Right renal pelvis (tissue), 4 donors: Measurements from ENCODE around the gene OR1E1. TPM values are rescaled to one million over a fixed set of nuclear protein-coding genes. Genes with fewer than 3 reads are reported as not detected.
"Not testable (repeated sequence)": the region's sequence is repeated elsewhere in the genome, so short reads cannot be mapped to it uniquely, and the experiment has no call there.

Experiments used
- DNase-seq, 4 donors: peaks; one replicate each; pipeline ENCODE4 v3.0.0-alpha.2; 2013; ENCODE audit warnings: low read depth in 4 of 4, low spot score in 3 of 4, missing footprints in 1 of 4
- polyA plus RNA-seq, 4 donors: library from polyadenylated mRNA; unstranded; fragments of 120-200 nt; gene quantifications; one replicate each; pipeline ENCODE4 v1.2.1, GENCODE V29; 2013; ENCODE audit not compliant: insufficient read length in 4 of 4

The OR1E1 gene, protein sequence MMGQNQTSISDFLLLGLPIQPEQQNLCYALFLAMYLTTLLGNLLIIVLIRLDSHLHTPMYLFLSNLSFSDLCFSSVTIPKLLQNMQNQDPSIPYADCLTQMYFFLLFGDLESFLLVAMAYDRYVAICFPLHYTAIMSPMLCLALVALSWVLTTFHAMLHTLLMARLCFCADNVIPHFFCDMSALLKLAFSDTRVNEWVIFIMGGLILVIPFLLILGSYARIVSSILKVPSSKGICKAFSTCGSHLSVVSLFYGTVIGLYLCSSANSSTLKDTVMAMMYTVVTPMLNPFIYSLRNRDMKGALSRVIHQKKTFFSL
- polyA plus RNA-seq: under 1 TPM in 1 of 4 donors, not detected in 3; 0.04 TPM

DNA sequence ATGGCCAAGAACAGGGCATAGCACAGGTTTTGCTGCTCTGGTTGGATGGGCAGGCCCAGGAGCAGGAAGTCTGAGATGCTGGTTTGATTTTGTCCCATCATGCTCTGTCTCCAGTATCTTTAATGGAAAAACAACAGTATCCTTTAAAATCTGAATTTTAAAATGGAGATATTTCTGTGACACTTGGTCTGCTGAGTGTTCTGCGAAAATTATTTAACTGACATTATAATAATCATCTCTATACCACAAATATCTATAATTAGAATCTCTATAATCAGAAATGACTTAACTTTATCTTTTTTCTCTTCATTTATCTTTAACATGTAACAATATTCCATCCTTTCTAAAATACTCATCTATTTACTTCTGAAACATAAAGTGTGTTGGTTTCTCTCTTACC lies at the start of gene OR1E1:
TSS of gene OR1E1 (minus strand) at position 101 of the 400 bp plus-strand sequence. CDS start at position 101, 0 bp downstream.
- no peak for DNase-seq

DNA sequence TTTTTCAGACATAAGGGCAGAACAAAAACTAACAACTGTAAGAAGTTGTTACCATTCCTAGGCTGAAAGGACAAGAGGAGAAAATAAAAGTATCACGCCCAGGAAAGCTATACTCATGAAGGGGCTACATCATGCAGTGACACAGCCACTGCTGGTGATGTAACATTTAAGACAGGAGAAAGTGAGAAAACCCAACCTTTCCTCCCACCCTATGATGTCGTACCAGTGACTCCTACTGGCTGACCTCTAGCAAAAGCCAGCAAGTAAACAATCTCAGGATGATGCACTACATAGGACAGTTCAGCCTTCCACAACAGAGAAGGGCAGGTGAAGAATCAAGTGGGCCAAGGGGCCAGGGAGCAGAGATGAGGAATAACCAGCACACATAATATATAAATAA lies 49.4 kb upstream of the OR1E1 start:
- no peak for DNase-seq

DNA sequence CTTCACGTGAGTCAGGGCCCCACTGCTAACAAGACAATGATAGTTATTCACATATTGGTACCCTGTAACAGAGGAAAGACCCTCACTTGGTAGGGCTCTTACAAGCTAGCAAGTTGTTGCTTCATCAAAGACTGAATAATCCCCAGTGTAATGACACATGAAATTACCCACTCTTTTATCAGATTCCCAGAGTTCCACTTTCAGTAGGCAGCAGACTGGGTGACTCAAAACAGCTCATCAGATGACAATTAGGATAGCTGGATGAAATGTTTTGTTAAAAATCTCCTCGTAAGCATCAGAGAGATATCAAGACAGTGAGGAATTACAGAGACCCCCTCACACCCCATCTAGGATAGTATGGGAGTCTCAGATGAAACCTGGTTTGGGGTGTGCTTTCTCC lies 42.2 kb upstream of the OR1E1 start:
- DNase-seq: no peak

DNA sequence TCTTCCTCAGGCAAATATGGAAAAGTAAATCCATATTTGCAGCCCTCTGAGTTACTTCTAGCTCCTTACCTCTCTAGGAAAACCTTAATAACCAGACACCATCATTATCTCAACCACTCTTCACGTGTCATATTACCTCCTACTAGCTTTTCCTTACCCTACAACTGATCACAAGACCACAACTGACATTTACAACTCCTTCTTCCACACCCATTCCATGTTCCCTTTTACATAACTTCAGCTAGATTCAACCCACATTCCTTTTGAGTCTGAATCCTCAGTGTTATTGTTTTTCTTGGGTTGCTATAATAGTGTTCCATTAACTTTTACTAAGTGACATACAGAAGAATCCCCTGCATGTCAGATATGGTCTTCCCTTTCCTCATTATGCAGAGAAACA lies 40.2 kb upstream of the OR1E1 start:
- DNase-seq: no peak

DNA sequence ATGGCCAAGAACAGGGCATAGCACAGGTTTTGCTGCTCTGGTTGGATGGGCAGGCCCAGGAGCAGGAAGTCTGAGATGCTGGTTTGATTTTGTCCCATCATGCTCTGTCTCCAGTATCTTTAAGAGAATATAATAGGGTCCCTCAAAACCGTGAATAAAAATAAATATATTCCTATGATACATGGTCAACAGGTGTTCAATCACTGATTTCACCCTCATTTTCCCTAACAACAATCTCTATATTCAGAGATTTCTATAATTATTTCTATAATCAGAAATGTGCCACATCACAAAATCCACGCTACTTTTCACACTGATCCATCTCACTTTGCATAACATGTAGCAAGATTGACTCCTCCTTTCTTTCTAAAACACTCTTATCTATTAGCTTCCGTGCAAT lies 35.5 kb upstream of the OR1E1 start, which contains the start of gene OR1E2:
TSS of gene OR1E2 (minus strand) at position 101 of the 400 bp plus-strand sequence. CDS start at position 101, 0 bp downstream.
- DNase-seq: no peak

DNA sequence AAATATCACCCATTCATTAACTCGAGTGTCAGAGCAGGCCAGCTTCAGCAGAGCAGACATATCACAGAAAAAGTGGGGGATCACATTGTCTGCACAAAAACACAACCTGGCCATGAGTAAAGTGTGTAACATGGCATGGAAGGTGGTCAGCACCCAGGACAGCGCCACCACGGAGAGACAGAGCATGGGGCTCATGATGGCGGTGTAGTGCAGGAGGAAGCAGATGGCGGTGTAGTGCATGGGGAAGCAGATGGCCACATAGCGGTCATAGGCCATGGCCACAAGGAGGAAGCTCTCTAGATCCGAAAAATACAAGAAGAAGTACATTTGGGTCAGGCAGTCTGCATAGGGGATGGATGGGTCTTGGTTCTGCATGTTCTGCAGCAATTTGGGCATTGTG lies 35.0 kb upstream of the OR1E1 start:
- not testable (repeated sequence) for DNase-seq

DNA sequence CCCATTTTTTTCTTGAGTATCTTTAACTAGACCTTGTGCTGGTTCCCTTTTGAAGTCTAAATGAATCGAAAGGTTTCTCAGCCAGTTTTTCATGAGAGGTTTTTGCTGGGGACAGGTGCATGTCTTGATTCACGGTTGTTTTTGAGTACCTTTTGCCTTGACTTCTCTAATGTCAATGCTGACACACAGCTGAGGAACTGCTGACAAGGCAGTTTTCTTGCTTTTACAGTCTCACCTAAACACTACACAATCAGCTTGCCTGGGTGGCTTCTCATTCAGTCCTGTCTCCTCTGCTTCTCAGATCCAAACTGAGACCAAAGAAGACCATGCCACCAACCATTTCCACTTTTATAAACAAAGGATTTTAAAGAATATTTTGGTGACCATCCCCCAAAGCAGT lies 20.0 kb upstream of the OR1E1 start:
- no peak for DNase-seq

DNA sequence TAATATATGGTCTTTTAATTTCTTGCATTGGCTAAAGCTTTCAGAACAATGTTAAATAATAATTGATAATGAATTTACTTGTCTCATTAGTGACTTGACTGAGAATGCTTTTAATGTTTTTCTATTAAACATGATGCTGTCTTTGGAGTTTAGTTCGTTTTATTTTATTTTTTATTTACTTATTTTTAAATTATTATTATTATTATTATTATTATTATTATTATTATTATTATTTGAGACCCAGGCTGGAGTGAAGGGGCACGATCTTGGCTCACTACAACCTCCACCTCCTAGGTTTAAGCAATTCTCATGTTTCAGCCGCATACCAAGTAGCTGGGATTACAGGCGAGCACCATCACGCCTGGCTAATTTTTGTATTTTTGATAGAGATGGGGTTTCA lies 17.4 kb upstream of the OR1E1 start:
- no peak for DNase-seq

DNA sequence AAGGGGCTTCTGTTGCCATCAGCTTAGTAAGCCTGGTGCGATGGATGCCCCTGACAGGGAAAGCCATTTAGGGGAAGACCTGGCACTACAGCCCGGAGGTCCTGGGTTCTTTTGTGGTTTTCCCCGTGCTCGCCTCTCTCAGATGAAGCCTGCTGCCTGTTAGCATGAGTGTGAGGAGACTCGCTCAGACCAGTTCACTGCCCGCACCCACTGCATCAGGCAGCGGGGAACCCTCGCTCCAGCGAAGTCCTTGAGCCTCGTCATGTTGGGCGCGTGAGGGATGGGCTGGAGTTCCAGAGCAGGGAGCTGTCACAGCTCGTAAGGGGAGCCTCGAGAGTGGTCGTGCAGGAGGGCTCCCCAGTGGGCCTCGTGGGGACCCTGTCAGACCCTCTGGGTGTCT lies 14.0 kb upstream of the OR1E1 start:
- not testable (repeated sequence) for DNase-seq

DNA sequence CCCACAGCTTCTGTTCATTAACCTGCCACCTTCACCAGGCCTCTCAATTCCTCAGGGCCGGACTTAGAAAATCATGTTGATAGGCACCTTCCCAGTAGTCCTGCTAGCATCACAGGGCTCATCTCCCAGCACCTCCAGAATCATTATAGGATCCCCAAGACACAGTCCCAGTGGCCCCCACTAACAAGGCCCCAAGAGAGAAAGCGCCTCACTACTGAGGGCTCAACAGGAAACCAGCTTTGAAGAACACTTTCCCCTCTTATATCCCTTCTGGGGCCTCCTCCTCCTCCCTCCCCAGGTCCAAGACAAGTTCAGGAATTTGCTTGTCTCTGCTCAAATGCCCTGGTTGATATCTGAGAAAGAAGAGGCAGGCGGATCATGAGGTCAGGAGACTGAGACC lies 12.9 kb upstream of the OR1E1 start, which contains the start of gene OR3A3:
TSS of gene OR3A3 (plus strand) at position 301 of the 400 bp plus-strand sequence.
- DNase-seq: no peak

DNA sequence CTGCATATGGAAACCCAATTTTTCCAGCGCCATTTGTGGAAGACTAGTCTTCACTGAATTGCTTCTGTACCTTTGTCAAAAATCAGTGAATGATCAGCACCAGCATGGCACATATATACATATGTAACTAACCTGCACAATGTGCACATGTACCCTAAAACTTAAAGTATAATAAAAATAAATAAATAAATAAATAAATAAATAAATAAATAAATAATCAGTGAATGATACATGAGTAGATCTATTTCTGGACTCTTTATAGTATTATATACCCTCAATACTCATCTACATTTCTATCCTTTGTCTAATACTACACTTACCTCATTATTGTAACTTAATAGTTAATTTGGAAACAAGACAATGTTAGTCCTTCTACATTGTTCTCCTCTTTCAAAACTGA lies 5.6 kb upstream of the OR1E1 start:
- DNase-seq: not testable (repeated sequence)

DNA sequence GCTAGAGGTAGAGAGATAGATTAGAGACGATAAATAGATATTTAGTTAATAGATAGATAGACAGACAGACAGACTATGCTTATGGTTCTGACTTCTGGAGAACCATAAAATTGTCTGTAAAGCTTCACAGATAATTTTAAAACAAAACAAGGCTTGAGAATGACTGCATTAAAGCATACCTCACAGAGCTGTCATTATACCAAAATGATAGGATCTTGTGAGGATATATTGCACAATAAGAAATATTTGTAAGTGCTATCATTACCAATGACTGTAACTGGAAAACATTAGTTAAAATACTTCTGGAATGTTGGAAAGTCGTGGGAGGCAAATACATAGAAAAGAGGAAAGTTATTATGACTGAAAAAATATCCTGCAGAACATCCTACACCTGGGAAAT lies 3.6 kb upstream of the OR1E1 start:
- DNase-seq: no peak

DNA sequence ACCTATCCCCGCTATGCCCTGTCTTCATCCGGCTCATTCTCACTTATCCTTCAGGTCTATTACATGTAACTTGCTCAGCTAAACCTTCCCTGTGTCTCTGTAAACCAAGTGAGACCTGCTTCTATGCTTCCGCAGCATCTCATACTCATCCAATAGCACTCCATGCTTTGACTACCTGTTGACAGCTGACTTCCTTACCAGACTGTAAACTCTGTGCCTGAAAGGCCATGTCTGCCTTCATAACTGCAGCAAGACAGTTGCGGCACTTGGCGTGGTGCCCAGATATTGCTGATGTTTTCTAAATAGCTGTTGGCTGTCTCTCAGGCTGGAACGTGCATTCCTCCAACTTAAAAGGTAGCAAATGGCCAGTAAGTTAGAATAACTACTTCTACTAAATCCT lies 1.8 kb upstream of the OR1E1 start:
- DNase-seq: no peak

DNA sequence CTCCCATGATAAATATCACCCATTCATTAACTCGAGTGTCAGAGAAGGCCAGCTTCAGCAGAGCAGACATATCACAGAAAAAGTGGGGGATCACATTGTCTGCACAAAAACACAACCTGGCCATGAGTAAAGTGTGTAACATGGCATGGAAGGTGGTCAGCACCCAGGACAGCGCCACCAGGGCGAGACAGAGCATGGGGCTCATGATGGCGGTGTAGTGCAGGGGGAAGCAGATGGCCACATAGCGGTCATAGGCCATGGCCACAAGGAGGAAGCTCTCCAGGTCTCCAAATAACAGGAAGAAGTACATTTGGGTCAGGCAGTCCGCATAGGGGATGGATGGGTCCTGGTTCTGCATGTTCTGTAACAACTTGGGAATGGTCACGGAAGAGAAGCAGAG lies 409 bp downstream of the OR1E1 start:
- not testable (repeated sequence) for DNase-seq

DNA sequence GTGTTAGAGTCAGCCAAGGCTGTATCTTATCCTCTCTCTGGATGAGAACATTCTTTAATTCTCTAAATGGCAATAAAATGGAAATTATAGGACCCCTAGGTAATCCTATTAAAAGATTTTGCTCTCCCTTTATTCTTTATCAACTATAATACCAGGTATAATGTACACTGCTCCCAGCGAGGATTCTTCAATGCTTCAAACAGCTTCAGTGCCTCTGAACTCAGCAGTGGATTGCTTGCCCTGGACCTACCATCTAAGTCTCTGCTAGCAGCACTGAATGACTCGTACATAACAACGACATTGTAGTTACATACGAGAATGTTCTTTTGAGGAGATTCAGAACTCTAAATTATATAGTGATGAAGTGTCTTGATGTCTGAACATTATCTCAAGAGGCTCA lies 8.4 kb downstream of the OR1E1 start:
- DNase-seq: no peak

DNA sequence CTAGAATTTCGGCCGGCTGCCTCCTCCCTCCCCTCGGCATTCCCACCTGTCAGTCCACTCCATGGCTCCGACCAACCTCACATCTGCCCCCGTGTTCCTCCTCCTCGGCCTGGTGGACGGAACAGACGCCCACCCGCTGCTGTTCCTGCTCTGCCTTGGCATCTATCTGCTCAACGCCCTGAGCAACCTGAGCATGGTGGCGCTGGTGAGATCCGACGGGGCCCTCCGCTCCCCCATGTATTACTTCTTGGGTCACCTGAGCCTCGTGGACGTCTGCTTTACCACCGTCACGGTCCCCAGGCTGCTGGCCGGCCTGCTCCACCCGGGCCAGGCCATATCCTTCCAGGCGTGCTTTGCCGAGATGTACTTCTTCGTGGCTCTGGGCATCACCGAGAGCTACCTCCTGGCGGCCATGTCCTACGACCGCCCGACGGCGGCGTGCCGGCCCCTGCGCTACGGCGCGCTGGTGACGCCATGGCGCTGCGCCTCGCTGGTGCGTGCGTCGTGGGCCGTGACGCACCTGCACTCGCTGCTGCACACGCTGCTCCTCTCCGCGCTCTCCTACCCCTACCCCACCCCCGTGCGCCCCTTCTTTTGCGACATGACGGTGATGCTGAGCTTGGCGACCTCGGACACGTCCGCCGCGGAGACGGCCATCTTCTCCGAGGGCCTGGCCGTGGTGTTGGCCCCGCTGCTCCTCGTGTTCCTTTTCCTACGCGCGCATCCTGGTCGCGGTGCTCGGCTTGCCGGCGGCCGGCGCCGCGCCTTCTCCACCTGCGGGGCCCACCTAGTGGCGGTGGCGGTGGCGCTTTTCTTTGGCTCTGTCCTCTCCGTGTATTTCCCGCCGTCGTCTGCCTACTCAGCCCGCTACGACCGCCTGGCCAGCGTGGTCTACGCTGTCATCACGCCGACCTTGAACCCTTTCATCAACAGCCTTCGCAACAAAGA lies 12.1 kb downstream of the OR1E1 start, which contains the start of gene OR3A2:
TSS of gene OR3A2 (minus strand) at position 440 of the 948 bp plus-strand sequence.
- DNase-seq: no peak

DNA sequence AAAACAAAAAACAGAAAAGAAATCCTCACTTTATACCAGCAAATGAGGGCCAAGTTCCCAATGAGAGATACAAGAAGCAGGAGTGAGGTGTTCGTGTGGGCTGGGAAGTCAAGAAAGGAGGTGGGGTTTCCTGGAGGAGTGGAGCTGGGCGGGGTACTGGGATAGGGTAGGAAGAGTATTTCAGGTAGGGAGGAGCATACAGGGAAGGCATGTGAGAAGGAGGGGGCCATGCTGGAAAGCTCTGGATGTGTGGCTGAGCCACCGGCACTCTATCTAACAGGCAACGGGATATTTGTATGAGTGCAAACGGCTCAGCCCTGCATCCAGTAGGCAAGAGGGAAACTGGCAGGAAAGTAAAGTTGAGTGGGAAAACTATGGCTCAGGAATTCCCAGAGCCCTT lies 16.3 kb downstream of the OR1E1 start:
- no peak for DNase-seq

DNA sequence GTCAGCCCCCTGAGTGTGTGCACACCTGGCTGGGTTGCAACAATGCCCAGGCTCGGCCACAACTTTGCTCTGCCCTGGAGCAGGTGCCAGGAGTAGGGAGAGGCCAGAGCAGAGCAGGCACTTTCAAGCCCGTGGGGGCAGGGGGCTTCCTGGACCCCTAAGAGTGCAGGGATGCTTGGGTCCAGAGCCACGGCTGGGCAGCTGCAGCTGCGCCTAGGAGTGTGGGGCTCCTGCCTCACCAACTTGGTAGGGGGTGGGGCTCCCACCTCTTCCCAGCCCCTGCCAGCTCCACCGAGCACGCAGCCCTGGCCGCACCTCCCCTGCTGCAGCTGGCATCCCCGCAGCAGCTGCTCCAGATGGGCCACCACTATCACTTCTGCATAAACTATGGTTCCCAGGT lies 19.9 kb downstream of the OR1E1 start:
- DNase-seq: no peak

DNA sequence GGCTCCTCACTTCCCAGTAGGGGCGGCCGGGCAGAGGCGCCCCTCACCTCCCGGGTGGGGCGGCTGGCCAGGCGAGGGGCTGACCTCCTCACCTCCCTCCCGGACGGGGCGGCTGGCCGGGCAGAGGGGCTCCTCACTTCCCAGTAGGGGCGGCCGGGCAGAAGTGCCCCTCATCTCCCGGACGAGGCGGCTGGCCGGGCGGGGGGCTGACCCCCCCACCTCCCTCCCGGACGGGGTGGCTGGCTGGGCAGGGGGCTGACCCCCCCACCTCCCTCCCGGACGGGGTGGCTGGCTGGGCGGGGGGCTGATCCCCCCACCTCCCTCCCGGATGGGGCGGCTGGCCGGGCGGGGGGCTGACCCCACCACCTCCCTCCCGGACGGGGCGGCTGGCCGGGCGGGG lies 27.0 kb downstream of the OR1E1 start:
- DNase-seq: not testable (repeated sequence)
